ENCODE results near the gene CCDC198. TPM values are rescaled to one million over a fixed set of nuclear protein-coding genes. Genes with fewer than 3 reads are reported as not detected.

CCDC198 gene
- total and polyA plus RNA-seq, 5 experiments from 2014 or later, result not detected

DNA sequence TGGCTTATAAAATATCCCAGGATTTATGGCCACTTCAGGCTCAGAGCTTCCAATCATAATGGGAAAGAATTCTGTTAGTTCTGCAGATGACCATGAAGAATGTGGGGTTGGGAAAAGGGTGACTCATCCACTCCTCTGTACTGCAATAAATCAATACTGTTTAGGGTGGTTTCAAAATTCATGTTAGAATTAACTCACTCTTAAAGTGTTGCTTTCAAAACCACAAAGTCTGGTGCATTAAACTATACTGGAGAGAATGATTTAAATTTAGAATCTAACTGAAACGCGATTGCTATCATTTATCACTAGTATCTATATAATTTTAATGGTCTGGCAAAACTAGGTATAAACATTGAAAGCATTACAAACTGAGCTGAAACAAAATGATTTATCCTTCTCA is 798 bp downstream of the CCDC198 start:
- ATAC-seq, result no peak
- no peak for DNase-seq
- Mint-ChIP-seq H3K36me3 (peaks cover 0 to 3% (median 0%) of the 10 kb centered on the region in 3 donors), H3K4me3 (no peak overlapping the region), H3K9me3 (peaks cover 0 to 2% (median 0%) of the 10 kb centered on the region in 9 donors), H3K27me3 (peaks cover 0 to 3% (median 0%) of the 10 kb centered on the region in 5 donors), H3K27ac (no peak overlapping the region), H3K4me1 (peaks cover 6 to 19% (median 10%) of the 10 kb centered on the region in 4 donors)
- POLR2A ChIA-PET, result interaction anchor here (0.6 kb wide), 1 partner anchor 32 kb away, joined by 4 read pairs; no protein-coding TSS in a partner anchor

DNA sequence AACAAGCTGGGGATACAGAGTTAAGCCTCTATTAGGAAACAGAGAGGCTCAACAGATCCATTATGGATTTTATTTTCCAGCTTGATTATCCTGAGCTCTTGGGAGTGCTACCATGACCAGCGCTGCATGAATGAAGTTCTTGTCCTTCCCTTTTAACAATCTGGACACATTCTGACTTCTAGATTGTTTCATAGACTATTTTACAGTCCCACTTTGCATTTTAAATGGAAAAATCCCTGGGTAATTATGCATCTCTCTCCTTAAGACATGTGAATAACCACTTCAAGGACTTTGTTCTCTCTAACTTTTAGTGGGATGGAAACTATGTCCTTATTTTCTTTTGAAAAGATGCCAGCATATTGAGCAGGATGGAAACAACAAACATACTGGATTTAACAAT is 2.0 kb downstream of the CCDC198 start:
- Mint-ChIP-seq H3K36me3 (peaks cover 0 to 3% (median 0%) of the 10 kb centered on the region in 3 donors), H3K27me3 (peaks cover 0 to 3% (median 0%) of the 10 kb centered on the region in 5 donors)
- no peak for DNase-seq

GRCh38 chr14:57487771-57488170 is 5.9 kb downstream of the CCDC198 start:
- peaks cover 0 to 3% (median 0%) of the 10 kb centered on the region in 5 donors for H3K27me3 Mint-ChIP-seq
- H3K4me1 Mint-ChIP-seq, result peaks cover 0 to 6% (median 2%) of the 10 kb centered on the region in 4 donors
- ATAC-seq (no peak), DNase-seq (no peak)
- H3K36me3 Mint-ChIP-seq, result peaks cover 0 to 3% (median 0%) of the 10 kb centered on the region in 3 donors
- H3K4me3 Mint-ChIP-seq, result no peak overlapping the region
- POLR2A ChIA-PET, result no interaction called here
- no peak overlapping the region for H3K27ac Mint-ChIP-seq
- no peaks in the 10 kb centered on the region for H3K9me3 Mint-ChIP-seq

More for the DNA sequence above, 2.0 kb downstream of the CCDC198 start:
- POLR2A ChIA-PET, result no interaction called here
- Mint-ChIP-seq H3K9me3 (no peaks in the 10 kb centered on the region), H3K4me3 (no peak overlapping the region), H3K27ac (no peak overlapping the region), H3K4me1 (peaks cover 6 to 19% (median 10%) of the 10 kb centered on the region in 4 donors)
- no peak for ATAC-seq

DNA sequence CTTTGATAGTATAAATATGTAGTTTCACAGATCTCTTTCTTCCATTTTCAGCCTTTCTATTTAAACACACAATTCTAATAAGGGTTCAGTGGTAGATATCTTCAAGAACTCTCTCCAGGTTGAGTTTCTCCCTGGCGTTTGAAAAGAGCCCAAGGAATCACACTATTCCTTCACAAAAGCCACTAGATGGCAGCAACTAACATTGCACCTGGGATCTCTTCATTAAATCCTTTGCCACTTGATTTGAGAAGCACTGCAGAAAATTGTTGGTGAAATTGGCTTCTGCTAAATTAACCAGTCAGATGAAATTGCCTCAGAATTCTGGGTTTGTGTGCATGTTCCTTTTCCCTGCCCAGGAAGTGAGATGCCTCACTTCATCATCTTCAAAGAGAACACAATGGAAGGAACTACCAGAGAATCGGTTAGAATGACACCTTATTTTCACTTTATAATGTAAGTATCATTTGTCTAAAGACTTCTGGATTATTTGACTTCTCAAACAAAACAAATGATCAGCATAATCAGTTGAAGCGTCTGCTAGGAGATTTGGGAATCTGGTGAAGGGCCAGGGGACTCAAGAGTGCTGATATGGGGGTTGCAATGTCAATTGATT is 6.8 kb downstream of the CCDC198 start:
- H3K4me3 Mint-ChIP-seq, result no peak overlapping the region
- POLR2A ChIA-PET, result no interaction called here
- peaks cover 0 to 3% (median 0%) of the 10 kb centered on the region in 3 donors for H3K36me3 Mint-ChIP-seq
- DNase-seq (peak in 1 of 10 donors; percentile 6), ATAC-seq (no peak)
- peaks cover 0 to 3% (median 0%) of the 10 kb centered on the region in 5 donors for H3K27me3 Mint-ChIP-seq
- no peak overlapping the region for H3K27ac Mint-ChIP-seq
- no peaks in the 10 kb centered on the region for H3K4me1 Mint-ChIP-seq
- H3K9me3 Mint-ChIP-seq, result no peaks in the 10 kb centered on the region

DNA sequence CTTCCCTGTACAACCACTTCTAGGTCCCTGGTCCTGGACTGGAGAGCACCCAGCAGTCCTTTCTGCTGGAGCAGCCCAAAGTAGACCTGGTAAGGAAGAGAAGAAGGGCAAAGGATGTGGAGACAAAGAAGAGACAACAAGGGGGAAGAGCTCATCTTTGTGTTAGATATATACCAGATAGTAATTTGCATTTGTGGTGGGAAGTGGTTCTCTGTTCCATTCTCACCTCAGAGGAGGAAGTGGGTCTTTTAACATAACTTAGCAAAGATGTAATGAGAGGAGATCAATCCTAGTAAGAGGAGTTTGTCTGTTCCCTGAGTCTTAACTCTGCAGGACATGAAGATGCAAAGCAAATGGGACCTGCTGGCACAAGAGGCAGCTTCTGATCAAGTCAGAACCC is 8.0 kb downstream of the CCDC198 start:
- Mint-ChIP-seq H3K4me1 (no peaks in the 10 kb centered on the region), H3K9me3 (no peaks in the 10 kb centered on the region), H3K4me3 (no peak overlapping the region), H3K36me3 (peaks cover 0 to 3% (median 0%) of the 10 kb centered on the region in 3 donors), H3K27ac (no peak overlapping the region), H3K27me3 (peaks cover 0 to 3% (median 0%) of the 10 kb centered on the region in 5 donors)
- POLR2A ChIA-PET, result no interaction called here
- ATAC-seq (no peak), DNase-seq (no peak)

GRCh38 chr14:57482120-57482519 is 11.5 kb downstream of the CCDC198 start:
- DNase-seq (no peak), ATAC-seq (no peak)
- Mint-ChIP-seq H3K9me3 (no peaks in the 10 kb centered on the region), H3K4me1 (no peaks in the 10 kb centered on the region), H3K36me3 (no peaks in the 10 kb centered on the region), H3K27me3 (peaks cover 0 to 2% (median 0%) of the 10 kb centered on the region in 5 donors), H3K27ac (no peak overlapping the region), H3K4me3 (no peak overlapping the region)
- POLR2A ChIA-PET, result no interaction called here

DNA sequence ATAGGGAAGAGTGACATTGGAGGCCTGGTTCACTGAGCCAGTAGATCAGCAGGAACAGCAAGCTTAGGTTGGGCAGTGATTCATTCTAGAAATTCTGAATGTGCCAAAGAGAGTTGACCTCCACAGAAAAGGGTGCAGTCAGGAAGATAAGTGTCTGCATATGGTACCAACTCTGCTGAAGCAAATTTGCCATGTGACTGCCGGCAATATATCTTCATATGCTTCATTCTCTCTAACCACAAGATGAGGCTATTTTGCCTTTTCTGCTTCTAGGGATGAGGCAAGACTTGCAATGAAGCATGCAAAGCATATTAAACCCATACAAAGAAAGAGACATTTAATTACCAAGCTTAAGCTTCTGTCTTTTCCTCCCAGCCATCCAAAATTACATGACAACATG is 13.6 kb downstream of the CCDC198 start:
- no peak overlapping the region for H3K27ac Mint-ChIP-seq

DNA sequence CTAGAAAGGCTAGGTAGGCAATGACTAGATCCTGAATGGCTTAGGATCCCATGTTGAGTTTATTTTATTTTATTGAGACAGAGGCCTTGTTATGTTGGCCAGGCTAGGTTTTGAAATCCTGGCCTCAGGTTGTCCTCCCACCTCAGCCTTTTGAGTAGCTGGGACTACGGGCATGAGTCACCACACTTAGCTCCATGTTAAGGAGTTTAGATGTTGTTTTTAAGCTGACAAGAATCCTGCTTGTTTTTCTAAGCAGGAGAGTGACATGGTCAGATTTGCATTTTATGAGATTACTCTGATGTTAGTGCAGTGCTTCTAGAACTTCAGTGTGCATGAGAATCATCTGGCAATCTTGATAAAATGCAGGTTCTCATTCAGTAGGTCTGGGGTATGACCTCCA is 14.5 kb downstream of the CCDC198 start:
- Mint-ChIP-seq H3K9me3 (no peaks in the 10 kb centered on the region), H3K27me3 (peaks cover 0 to 2% (median 1%) of the 10 kb centered on the region in 5 donors), H3K27ac (no peak overlapping the region), H3K36me3 (no peaks in the 10 kb centered on the region), H3K4me1 (no peaks in the 10 kb centered on the region), H3K4me3 (no peak overlapping the region)
- POLR2A ChIA-PET, result no interaction called here
- ATAC-seq, result no peak
- no peak for DNase-seq

More for the DNA sequence above, 13.6 kb downstream of the CCDC198 start:
- no peak for DNase-seq
- POLR2A ChIA-PET, result no interaction called here
- no peaks in the 10 kb centered on the region for H3K4me1 Mint-ChIP-seq
- H3K4me3 Mint-ChIP-seq, result no peak overlapping the region
- peaks cover 0 to 2% (median 0%) of the 10 kb centered on the region in 5 donors for H3K27me3 Mint-ChIP-seq
- no peaks in the 10 kb centered on the region for H3K36me3 Mint-ChIP-seq
- no peak for ATAC-seq
- no peaks in the 10 kb centered on the region for H3K9me3 Mint-ChIP-seq

- POLR2A ChIA-PET, result no interaction called here
- H3K4me1 Mint-ChIP-seq, result no peaks in the 10 kb centered on the region
- peaks cover 0 to 12% (median 0%) of the 10 kb centered on the region in 5 donors for H3K27me3 Mint-ChIP-seq
- H3K27ac Mint-ChIP-seq, result no peak overlapping the region
- no peaks in the 10 kb centered on the region for H3K36me3 Mint-ChIP-seq
- no peaks in the 10 kb centered on the region for H3K9me3 Mint-ChIP-seq
- DNase-seq (no peak), ATAC-seq (no peak)
- no peak overlapping the region for H3K4me3 Mint-ChIP-seq
These were observed 15.6 kb downstream of the CCDC198 start for GRCh38 chr14:57478050-57478449.

- POLR2A ChIA-PET, result no interaction called here
- DNase-seq (no peak), ATAC-seq (no peak)
- Mint-ChIP-seq H3K27me3 (peaks cover 0 to 12% (median 4%) of the 10 kb centered on the region in 5 donors), H3K9me3 (peaks cover 0 to 1% (median 0%) of the 10 kb centered on the region in 9 donors), H3K4me3 (no peak overlapping the region), H3K27ac (no peak overlapping the region), H3K4me1 (no peaks in the 10 kb centered on the region), H3K36me3 (no peaks in the 10 kb centered on the region)
These were observed 22.7 kb downstream of the CCDC198 start for GRCh38 chr14:57470909-57471308.

DNA sequence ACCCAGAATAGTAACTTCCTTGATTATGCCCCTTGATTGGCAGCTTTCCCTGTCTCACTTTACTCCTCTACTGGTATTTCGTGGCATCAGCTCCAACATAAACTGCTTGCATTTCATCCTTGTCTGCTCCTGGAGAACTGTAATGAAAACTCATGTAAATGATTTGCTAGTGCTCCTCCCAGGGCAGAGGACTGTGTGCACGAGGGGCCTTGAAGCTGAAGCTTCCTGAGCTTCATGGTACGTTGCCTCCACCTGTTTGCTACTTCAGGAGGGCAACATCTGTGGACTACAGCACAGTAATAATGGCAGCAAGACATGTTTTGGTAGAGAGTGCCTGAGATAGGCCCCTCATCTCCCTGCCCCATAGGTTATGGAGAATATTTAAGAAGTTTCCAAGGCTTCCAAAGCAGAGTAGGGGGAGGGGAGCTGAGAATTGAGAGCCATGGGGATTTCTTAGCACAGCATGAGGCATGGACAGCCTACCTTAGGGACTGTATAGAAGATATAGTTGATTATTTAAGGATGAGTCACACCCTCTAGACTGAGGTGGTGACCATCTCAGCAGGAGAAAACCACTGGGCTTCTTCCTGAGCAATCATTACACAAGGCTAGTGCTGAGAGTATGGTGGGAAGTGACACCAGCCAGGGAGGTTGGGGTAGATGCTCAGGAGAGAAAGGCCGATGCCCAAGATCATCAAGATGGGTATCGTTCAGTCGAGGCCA is 29.5 kb downstream of the CCDC198 start:
- no peak overlapping the region for H3K27ac Mint-ChIP-seq

DNA sequence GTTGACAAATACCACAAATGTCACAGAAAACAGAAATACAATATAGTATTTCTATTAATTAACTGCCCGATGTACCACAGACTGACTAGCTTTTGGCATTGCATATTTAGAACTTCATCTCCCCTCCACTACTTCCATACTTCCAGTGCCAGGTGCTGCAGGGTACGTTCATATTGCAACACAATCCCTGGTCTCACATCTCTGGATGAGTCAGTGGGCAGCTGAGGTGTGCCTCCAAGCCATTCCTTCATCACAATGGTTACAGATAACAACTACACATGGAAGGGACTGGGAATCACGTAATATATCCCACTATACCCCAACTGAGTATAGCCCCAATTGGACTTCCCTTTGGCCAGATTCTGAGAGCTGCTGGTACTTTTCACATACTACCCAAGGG is 31.1 kb downstream of the CCDC198 start:
- no peak for ATAC-seq
- POLR2A ChIA-PET, result no interaction called here
- Mint-ChIP-seq H3K4me3 (no peak overlapping the region), H3K4me1 (peaks cover 0 to 5% (median 0%) of the 10 kb centered on the region in 4 donors), H3K27ac (no peak overlapping the region), H3K36me3 (peaks cover 0 to 3% (median 0%) of the 10 kb centered on the region in 3 donors), H3K9me3 (no peaks in the 10 kb centered on the region), H3K27me3 (peaks cover 1 to 21% (median 4%) of the 10 kb centered on the region in 5 donors)
- DNase-seq, result no peak

More for the DNA sequence above, 29.5 kb downstream of the CCDC198 start:
- H3K9me3 Mint-ChIP-seq, result no peaks in the 10 kb centered on the region
- peaks cover 1 to 21% (median 4%) of the 10 kb centered on the region in 5 donors for H3K27me3 Mint-ChIP-seq
- POLR2A ChIA-PET, result no interaction called here
- H3K4me1 Mint-ChIP-seq, result peaks cover 0 to 5% (median 0%) of the 10 kb centered on the region in 4 donors
- no peak overlapping the region for H3K4me3 Mint-ChIP-seq
- DNase-seq (no peak), ATAC-seq (no peak)
- H3K36me3 Mint-ChIP-seq, result peaks cover 0 to 3% (median 0%) of the 10 kb centered on the region in 3 donors

GRCh38 chr14:57461777-57462320 is 31.8 kb downstream of the CCDC198 start:
- Mint-ChIP-seq H3K4me3 (no peak overlapping the region), H3K4me1 (peaks cover 0 to 5% (median 0%) of the 10 kb centered on the region in 4 donors), H3K36me3 (peaks cover 0 to 3% (median 0%) of the 10 kb centered on the region in 3 donors), H3K9me3 (no peaks in the 10 kb centered on the region), H3K27ac (no peak overlapping the region), H3K27me3 (peaks cover 1 to 21% (median 4%) of the 10 kb centered on the region in 5 donors)
- POLR2A ChIA-PET, result no interaction called here
- no peak for DNase-seq
- no peak for ATAC-seq

All from naive thymus-derived CD8-positive, alpha-beta T cell (primary cell).